RWPE2 (cell line): Measurements from ENCODE around the gene TTC28.
A peak's percentile ranks its signal among the peaks of the same experiment; 100 is the strongest.
"Not testable (repeated sequence)": the region's sequence is repeated elsewhere in the genome, so short reads cannot be mapped to it uniquely, and the experiment has no call there.

Experiments used
- ATAC-seq: fragments of 200-7000 bp; cut with Tn5 transposase; 3 replicates; pipeline ENCODE4 v1.9.1; 2021; ENCODE audit warnings: low read depth
- DNase-seq: peaks from one replicate; pipeline ENCODE4 v3.0.0-alpha.2; 2020; ENCODE audit warnings: low spot score
- H3K27ac ChIP-seq: fragments of 450-650 bp; 2 replicates; pipeline ENCODE4 v1.5.1; 2017; ENCODE audit warnings: mild to moderate bottlenecking; ENCODE audit not compliant: poor library complexity, severe bottlenecking
- H3K27me3 ChIP-seq: fragments of 250-450 bp; sonication (Bioruptor Pico); 2 replicates; pipeline ENCODE4 v1.5.1; 2021; ENCODE audit warnings: mild to moderate bottlenecking, moderate library complexity; ENCODE audit not compliant: insufficient read depth, poor library complexity, severe bottlenecking
- H3K36me3 ChIP-seq: fragments of 250-450 bp; sonication (Bioruptor Pico); 2 replicates; pipeline ENCODE4 v1.5.1; 2020; ENCODE audit warnings: low read depth, mild to moderate bottlenecking, moderate library complexity
- H3K4me1 ChIP-seq: fragments of 250-450 bp; sonication (Bioruptor Pico); 2 replicates; pipeline ENCODE4 v1.5.1; 2021; ENCODE audit warnings: mild to moderate bottlenecking, moderate library complexity; ENCODE audit not compliant: insufficient read depth, poor library complexity, severe bottlenecking
- H3K4me3 ChIP-seq: fragments of 250-450 bp; sonication (Bioruptor Pico); 2 replicates; pipeline ENCODE4 v1.5.1; 2021; ENCODE audit warnings: mild to moderate bottlenecking, moderate library complexity; ENCODE audit not compliant: severe bottlenecking
- H3K9me3 ChIP-seq: fragments of 250-450 bp; sonication (Bioruptor Pico); 2 replicates; pipeline ENCODE4 v1.5.1; 2021; ENCODE audit warnings: mild to moderate bottlenecking, moderate library complexity; ENCODE audit not compliant: severe bottlenecking
- CTCF ChIP-seq: fragments of 450-650 bp; IDR thresholded peaks from one replicate; pipeline ENCODE4 v1.5.1; 2017; ENCODE audit warnings: mild to moderate bottlenecking, moderate library complexity; ENCODE audit not compliant: poor library complexity, severe bottlenecking

TTC28 gene

DNA sequence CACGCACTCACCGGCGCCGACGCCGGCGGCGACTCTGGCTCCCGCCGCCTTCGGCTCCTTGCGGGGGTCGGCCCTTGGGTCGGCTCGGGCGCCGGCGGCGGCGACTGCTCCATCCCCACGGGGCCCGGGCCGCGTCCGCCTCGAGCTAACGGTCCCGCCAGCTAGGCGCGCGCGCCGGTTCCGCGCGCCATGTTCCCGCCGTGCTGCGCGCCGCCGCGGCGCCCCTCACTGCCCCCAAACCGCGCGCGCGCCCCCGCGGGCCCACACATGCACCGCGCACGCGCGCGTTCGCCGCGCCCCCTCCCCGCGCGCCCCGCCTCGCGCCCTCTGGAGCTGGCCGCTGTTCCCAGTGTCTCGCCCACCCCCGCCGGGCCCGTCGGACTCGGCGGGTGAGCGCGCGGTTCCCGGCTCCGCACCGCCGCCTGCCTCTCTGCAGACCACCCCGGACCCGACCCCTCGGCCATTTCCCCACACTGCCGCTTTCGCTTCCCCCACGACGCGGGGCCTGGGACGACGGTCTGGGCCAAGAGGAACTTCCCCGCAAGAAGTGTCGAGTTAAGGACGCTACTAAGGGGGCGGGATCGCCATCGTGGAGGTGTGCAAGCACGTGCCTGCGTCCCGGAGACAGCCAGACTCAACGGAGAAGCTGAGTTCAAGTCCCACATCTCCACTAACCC, at the start of gene TTC28:
TSS of gene TTC28 (minus strand) at position 230 of the 677 bp plus-strand sequence. CDS start at position 113, 117 bp downstream.
- H3K36me3 ChIP-seq, H3K9me3 ChIP-seq, H3K4me1 ChIP-seq, H3K27ac ChIP-seq, H3K27me3 ChIP-seq, DNase-seq, ATAC-seq: not testable (repeated sequence)
- H3K4me3 ChIP-seq = peak within 1 kb of the TSS; percentile 77

DNA sequence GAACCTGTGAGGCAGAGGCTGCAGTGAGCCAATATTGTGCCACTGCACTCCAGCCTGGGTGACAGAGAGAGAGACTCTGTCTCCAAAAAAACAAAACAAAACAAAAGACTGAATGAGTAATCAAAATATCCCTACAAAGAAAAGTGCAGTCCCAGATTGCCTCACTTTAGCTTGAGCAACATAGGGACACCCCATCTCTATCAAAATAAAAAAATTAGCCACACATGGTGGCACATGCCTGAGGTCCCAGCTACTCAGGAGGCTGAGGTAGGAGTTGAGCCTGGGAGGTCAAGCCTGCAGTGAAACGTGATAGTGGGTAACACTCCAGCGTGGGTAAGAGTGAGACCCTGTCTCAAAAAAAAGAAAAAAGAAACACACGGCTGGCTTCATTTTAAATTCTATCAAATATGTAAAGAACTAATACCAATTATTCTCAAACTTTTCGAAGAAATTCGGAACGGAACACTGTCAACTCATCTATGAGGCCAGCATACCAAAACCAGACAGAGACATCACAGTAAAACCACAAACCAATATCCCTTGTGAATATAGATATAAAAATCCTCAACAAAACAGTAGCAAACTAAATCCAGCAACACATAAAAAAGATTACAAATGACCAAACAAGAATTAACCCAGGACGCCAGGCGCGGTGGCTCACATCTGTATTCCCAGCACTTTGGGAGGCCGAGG, 49.1 kb upstream of the TTC28 start:
- no peak for DNase-seq
- Histone ChIP-seq H3K27ac (no peak overlapping the region), H3K36me3 (peaks cover 78% of the 10 kb centered on the region), H3K4me1 (no peaks in the 10 kb centered on the region), H3K27me3 (no peaks in the 10 kb centered on the region), H3K4me3 (no peak overlapping the region), H3K9me3 (no peaks in the 10 kb centered on the region)
- TF ChIP-seq CTCF = no peak
- ATAC-seq = no peak

- DNase-seq = no peak
- H3K27me3 ChIP-seq = no peaks in the 10 kb centered on the region
- no peaks in the 10 kb centered on the region for H3K9me3 ChIP-seq
- no peak overlapping the region for H3K27ac ChIP-seq
- no peak for ATAC-seq
- H3K4me3 ChIP-seq = no peak overlapping the region
- peaks cover 76% of the 10 kb centered on the region for H3K36me3 ChIP-seq
- no peak for TF ChIP-seq CTCF
- H3K4me1 ChIP-seq = no peaks in the 10 kb centered on the region
Measured at GRCh38 chr22:28728002-28728401, 48.4 kb upstream of the TTC28 start.

DNA sequence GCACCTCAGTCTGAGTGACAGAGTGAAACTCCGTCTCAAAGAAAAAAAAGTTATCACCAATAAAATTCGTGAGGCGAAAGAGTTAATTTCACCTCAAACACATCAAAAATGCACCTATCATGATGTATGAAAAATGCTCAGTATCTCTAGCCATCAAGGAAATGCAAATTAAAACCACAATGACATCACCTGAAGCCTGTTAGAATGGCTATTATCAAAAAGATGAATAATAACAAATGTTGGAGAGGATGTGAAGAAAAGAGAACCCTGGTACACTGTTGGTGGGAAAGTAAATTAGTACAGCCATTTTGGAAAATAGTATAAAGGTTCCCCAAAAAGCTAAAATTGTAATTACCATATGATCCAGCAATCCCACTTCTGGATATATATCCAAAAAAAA, 38.4 kb upstream of the TTC28 start:
- H3K36me3 ChIP-seq = peaks cover 58% of the 10 kb centered on the region
- H3K27me3 ChIP-seq = no peaks in the 10 kb centered on the region
- ATAC-seq (no peak), DNase-seq (no peak)
- H3K27ac ChIP-seq = no peak overlapping the region
- no peak overlapping the region for H3K4me3 ChIP-seq
- no peak for TF ChIP-seq CTCF
- no peaks in the 10 kb centered on the region for H3K9me3 ChIP-seq
- H3K4me1 ChIP-seq = peaks cover under 1% of the 10 kb centered on the region

DNA sequence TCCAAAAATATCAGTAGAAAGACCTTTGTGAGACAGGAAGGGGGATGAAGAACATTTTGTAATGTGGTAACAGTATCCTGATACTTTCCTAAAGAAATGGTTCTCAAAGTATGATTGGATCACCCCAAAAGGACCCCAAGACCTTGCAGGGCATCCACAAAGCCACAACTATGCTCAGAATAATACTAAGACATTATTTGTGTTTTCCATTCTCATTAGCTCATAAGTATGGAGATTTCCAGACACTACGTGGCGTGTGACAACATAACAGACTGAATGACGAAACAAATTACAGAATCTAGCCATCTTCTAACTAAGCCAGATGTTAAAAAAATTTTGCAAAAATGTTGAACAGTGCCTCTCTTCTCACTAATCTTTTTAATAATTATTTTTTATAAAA, 37.0 kb upstream of the TTC28 start:
- Histone ChIP-seq H3K4me3 (no peak overlapping the region), H3K36me3 (peaks cover 53% of the 10 kb centered on the region), H3K27ac (no peak overlapping the region), H3K4me1 (peaks cover 13% of the 10 kb centered on the region), H3K9me3 (no peaks in the 10 kb centered on the region), H3K27me3 (no peaks in the 10 kb centered on the region)
- TF ChIP-seq CTCF = no peak
- no peak for DNase-seq
- no peak for ATAC-seq
